ENCODE data around the gene NRP2.

Gene NRP2

GRCh38 chr2:205682239-205682970, at the start of gene NRP2:
Gene NRP2 (plus strand): TSS chr2:205682501. CDS start chr2:205683291, 790 bp downstream.
- DNase-seq (ENCODE audit: low read depth in 2 of 2) = peak in 1 of 2 donors; percentile 42

- no peak for DNase-seq (ENCODE audit: low read depth in 2 of 2)
Measured at GRCh38 chr2:205633994-205634393, 48.3 kb upstream of the NRP2 start.

GRCh38 chr2:205636549-205637319, 45.6 kb upstream of the NRP2 start:
- DNase-seq (ENCODE audit: low read depth in 2 of 2) = no peak

- DNase-seq (ENCODE audit: low read depth in 2 of 2) = no peak
Measured at GRCh38 chr2:205637320-205637602, 45.0 kb upstream of the NRP2 start.

- no peak for DNase-seq (ENCODE audit: low read depth in 2 of 2)
Measured at GRCh38 chr2:205637779-205638503, 44.4 kb upstream of the NRP2 start.

GRCh38 chr2:205640716-205641115, 41.6 kb upstream of the NRP2 start:
- DNase-seq (ENCODE audit: low read depth in 2 of 2) = no peak

GRCh38 chr2:205642599-205643356, 39.5 kb upstream of the NRP2 start:
- DNase-seq (ENCODE audit: low read depth in 2 of 2) = no peak

- no peak for DNase-seq (ENCODE audit: low read depth in 2 of 2)
Measured at GRCh38 chr2:205643391-205643885, 38.9 kb upstream of the NRP2 start.

- DNase-seq (ENCODE audit: low read depth in 2 of 2) = no peak
Measured at GRCh38 chr2:205644018-205644417, 38.3 kb upstream of the NRP2 start.

- DNase-seq (ENCODE audit: low read depth in 2 of 2) = no peak
Measured at GRCh38 chr2:205646680-205647079, 35.6 kb upstream of the NRP2 start.

- DNase-seq (ENCODE audit: low read depth in 2 of 2) = no peak
Measured at GRCh38 chr2:205650450-205650849, 31.9 kb upstream of the NRP2 start.

- no peak for DNase-seq (ENCODE audit: low read depth in 2 of 2)
Measured at GRCh38 chr2:205650931-205651330, 31.4 kb upstream of the NRP2 start.

GRCh38 chr2:205651719-205652118, 30.6 kb upstream of the NRP2 start:
- no peak for DNase-seq (ENCODE audit: low read depth in 2 of 2)

- DNase-seq (ENCODE audit: low read depth in 2 of 2) = no peak
Measured at GRCh38 chr2:205654878-205655605, 27.3 kb upstream of the NRP2 start.

- no peak for DNase-seq (ENCODE audit: low read depth in 2 of 2)
Measured at GRCh38 chr2:205655779-205656456, 26.4 kb upstream of the NRP2 start.

GRCh38 chr2:205656461-205656860, 25.8 kb upstream of the NRP2 start:
- no peak for DNase-seq (ENCODE audit: low read depth in 2 of 2)

- DNase-seq (ENCODE audit: low read depth in 2 of 2) = no peak
Measured at GRCh38 chr2:205656941-205657340, 25.4 kb upstream of the NRP2 start.

- no peak for DNase-seq (ENCODE audit: low read depth in 2 of 2)
Measured at GRCh38 chr2:205657579-205657978, 24.7 kb upstream of the NRP2 start.

- no peak for DNase-seq (ENCODE audit: low read depth in 2 of 2)
Measured at GRCh38 chr2:205658068-205658467, 24.2 kb upstream of the NRP2 start.

GRCh38 chr2:205658572-205658971, 23.7 kb upstream of the NRP2 start:
- DNase-seq (ENCODE audit: low read depth in 2 of 2) = no peak

GRCh38 chr2:205659922-205660321, 22.4 kb upstream of the NRP2 start:
- DNase-seq (ENCODE audit: low read depth in 2 of 2) = no peak

Measured in stimulated activated CD4-positive, alpha-beta T cell treated with anti-CD3 and anti-CD28 coated beads, Interleukin-15, amount 100 ng/mL, for 48 hours (primary cell).